ENCODE measurements around the gene CPVL. TPM values are rescaled to one million over a fixed set of nuclear protein-coding genes. Genes with fewer than 3 reads are reported as not detected.

The CPVL gene
- total RNA-seq, 1 donor from 2014 or later: 22.2 TPM

DNA sequence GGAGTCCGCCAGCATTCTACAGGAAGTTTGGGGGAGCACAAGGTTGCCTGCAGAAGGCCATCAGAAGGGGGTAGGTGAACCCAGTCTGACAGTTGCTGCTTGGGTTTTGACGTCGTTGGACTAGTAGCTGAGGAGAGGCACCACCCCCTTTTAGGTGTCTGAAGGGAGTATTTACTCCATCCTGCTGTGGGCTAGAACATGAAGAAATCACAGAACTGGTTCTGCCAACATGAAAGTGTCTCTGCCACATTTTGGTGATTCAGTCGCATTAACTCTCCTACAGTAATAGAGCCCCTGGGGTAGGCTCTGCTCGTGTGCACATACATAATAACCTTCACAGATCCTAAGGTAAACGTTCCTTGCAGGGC lies 187.4 kb downstream of the CPVL start:
- Histone ChIP-seq H3K36me3 (ENCODE audit: insufficient read depth, low read length) (no peaks in the 10 kb centered on the region), H3K27me3 (ENCODE audit: insufficient read depth, low read length) (peaks cover 28% of the 10 kb centered on the region), H3K4me1 (ENCODE audit: insufficient read depth, low read length) (peaks cover 15% of the 10 kb centered on the region), H3K79me2 (ENCODE audit: insufficient read depth, low read length) (no peaks in the 10 kb centered on the region), H3K27ac (ENCODE audit: low read depth, low read length) (no peak overlapping the region), H3K9me3 (ENCODE audit: insufficient read depth, low read depth, low read length) (no peaks in the 10 kb centered on the region), H3K4me2 (ENCODE audit: low read length) (peak overlapping the region; percentile 84), H4K20me1 (ENCODE audit: insufficient read depth, low read length) (no peaks in the 10 kb centered on the region), H3K9ac (ENCODE audit: low read length) (no peak overlapping the region), H3K4me3 (ENCODE audit: insufficient read depth, low read depth, low read length) (no peak overlapping the region), H2AFZ (ENCODE audit: low read depth, low read length) (peak overlapping the region; percentile 74)
- TF ChIP-seq, protein P1, sequence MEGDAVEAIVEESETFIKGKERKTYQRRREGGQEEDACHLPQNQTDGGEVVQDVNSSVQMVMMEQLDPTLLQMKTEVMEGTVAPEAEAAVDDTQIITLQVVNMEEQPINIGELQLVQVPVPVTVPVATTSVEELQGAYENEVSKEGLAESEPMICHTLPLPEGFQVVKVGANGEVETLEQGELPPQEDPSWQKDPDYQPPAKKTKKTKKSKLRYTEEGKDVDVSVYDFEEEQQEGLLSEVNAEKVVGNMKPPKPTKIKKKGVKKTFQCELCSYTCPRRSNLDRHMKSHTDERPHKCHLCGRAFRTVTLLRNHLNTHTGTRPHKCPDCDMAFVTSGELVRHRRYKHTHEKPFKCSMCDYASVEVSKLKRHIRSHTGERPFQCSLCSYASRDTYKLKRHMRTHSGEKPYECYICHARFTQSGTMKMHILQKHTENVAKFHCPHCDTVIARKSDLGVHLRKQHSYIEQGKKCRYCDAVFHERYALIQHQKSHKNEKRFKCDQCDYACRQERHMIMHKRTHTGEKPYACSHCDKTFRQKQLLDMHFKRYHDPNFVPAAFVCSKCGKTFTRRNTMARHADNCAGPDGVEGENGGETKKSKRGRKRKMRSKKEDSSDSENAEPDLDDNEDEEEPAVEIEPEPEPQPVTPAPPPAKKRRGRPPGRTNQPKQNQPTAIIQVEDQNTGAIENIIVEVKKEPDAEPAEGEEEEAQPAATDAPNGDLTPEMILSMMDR (IDR thresholded peaks at IDR 0.05; ENCODE audit: insufficient read depth, low read depth, low read length): no peak
- TF ChIP-seq EZH2 (IDR thresholded peaks at IDR 0.05; ENCODE audit: insufficient read depth, low read length): no peak
- Mint-ChIP-seq H3K9me3 (ENCODE audit: unreplicated experiment) (peaks cover 7% of the 10 kb centered on the region), H3K27me3 (ENCODE audit: low read depth, unreplicated experiment) (peaks cover 42% of the 10 kb centered on the region), H3K4me1 (ENCODE audit: low read depth, unreplicated experiment) (no peaks in the 10 kb centered on the region), H3K27ac (ENCODE audit: unreplicated experiment) (peak overlapping the region; percentile 18), H3K36me3 (ENCODE audit: low read depth, unreplicated experiment) (no peaks in the 10 kb centered on the region), H3K4me3 (ENCODE audit: unreplicated experiment) (no peak overlapping the region)
- FAIRE-seq: no peak
- no peak for DNase-seq (ENCODE audit: low read depth)

DNA sequence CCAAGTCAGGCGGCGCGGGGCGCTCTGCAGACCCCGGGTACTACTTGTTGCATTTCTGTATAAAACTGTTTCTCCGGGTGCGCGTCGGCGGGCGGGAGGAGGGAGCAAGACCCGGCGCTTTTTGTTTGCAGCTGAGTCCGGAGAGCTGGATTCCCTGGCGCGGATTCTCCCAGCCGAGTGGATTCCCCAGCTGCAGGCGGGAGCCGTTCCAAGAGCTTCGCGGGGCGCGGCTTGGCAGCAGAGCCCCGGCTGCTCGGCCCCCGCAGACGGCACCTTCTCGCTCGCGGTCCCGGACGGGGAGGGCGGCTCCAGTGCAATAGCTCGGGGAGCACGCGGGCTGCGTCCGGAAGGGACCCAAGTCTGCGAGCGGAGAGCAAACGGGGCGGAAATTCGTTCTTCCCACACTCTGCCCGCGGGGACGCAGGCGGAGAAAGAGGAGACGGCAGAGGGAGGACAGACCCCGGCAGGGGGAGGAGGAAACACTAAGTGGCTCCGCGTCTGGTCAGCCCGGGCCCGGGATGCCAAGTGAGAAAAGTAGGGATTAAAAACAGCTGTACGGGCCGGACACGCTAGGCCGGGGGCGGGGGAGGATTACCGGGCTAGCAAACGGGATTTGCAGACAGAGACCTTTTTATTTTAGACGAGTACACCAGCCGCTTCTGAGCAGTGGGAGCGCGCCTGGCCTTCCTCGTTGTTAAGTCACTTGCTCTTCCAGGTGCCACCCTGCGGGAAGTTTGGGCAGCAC lies 187.9 kb downstream of the CPVL start, which contains the start of gene TRIL:
Gene TRIL, minus strand, starts transcription at position 96 of the 745 bp plus-strand sequence. CDS start 284 bp downstream, outside the sequence.
- H3K9me3 ChIP-seq (ENCODE audit: insufficient read depth, low read depth, low read length): no peaks in the 10 kb centered on the region
- Mint-ChIP-seq H3K27ac (ENCODE audit: unreplicated experiment) (peak within 1 kb of the TSS; percentile 47), H3K4me3 (ENCODE audit: unreplicated experiment) (peak within 1 kb of the TSS; percentile 57), H3K36me3 (ENCODE audit: low read depth, unreplicated experiment) (no peaks in the 10 kb centered on the region), H3K9me3 (ENCODE audit: unreplicated experiment) (peaks cover 6% of the 10 kb centered on the region), H3K4me1 (ENCODE audit: low read depth, unreplicated experiment) (peaks cover under 1% of the 10 kb centered on the region), H3K27me3 (ENCODE audit: low read depth, unreplicated experiment) (peaks cover 42% of the 10 kb centered on the region)
- H3K36me3 ChIP-seq (ENCODE audit: insufficient read depth, low read length): no peaks in the 10 kb centered on the region
- peaks cover 20% of the 10 kb centered on the region for H3K4me1 ChIP-seq (ENCODE audit: insufficient read depth, low read length)
- H3K9ac ChIP-seq (ENCODE audit: low read length): no peak within 1 kb of the TSS
- no peak within 1 kb of the TSS for H3K27ac ChIP-seq (ENCODE audit: low read depth, low read length)
- H3K79me2 ChIP-seq (ENCODE audit: insufficient read depth, low read length): no peaks in the 10 kb centered on the region
- peak within 1 kb of the TSS; percentile 43 for H3K4me3 ChIP-seq (ENCODE audit: insufficient read depth, low read depth, low read length)
- H3K27me3 ChIP-seq (ENCODE audit: insufficient read depth, low read length): peaks cover 31% of the 10 kb centered on the region
- FAIRE-seq: no peak
- no peaks in the 10 kb centered on the region for H4K20me1 ChIP-seq (ENCODE audit: insufficient read depth, low read length)
- DNase-seq (ENCODE audit: low read depth): peak; percentile 76
- peak within 1 kb of the TSS; percentile 84 for H3K4me2 ChIP-seq (ENCODE audit: low read length)
- no peak for TF ChIP-seq EZH2 (IDR thresholded peaks at IDR 0.05; ENCODE audit: insufficient read depth, low read length)
- TF ChIP-seq, protein P1 (IDR thresholded peaks at IDR 0.05; ENCODE audit: insufficient read depth, low read depth, low read length): no peak
- H2AFZ ChIP-seq (ENCODE audit: low read depth, low read length): peak within 1 kb of the TSS; percentile 74

DNA sequence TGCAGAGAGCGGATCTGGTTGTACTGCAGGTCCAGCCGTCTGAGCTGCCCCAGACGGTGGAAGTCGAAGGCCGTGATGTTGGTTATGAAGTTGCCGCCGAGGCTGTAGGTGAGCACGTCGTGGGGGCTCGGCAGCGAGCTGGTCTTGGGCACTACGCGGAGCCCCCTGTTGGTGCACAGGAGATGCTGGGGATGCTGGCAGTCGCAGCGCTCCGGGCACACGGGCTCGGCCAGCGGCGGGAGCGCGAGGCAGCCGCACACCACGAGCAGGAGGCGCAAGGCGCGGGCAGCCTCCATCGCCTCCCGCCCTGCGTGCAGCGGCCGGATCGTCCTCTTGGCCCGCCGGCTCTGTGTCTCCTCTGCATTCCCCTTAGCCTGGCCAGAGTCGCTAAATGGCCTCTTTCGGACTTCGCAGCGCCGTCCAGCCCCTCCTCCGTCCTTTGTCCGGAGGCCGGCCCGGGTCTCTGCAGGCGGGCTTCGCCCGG lies 188.5 kb downstream of the CPVL start:
- no peak overlapping the region for H3K27ac ChIP-seq (ENCODE audit: low read depth, low read length)
- no peaks in the 10 kb centered on the region for H4K20me1 ChIP-seq (ENCODE audit: insufficient read depth, low read length)
- H3K4me3 Mint-ChIP-seq (ENCODE audit: unreplicated experiment): peak overlapping the region; percentile 57
- H3K4me3 ChIP-seq (ENCODE audit: insufficient read depth, low read depth, low read length): peak overlapping the region; percentile 43
- peaks cover 43% of the 10 kb centered on the region for H3K27me3 Mint-ChIP-seq (ENCODE audit: low read depth, unreplicated experiment)
- H3K36me3 ChIP-seq (ENCODE audit: insufficient read depth, low read length): no peaks in the 10 kb centered on the region
- no peak overlapping the region for H3K9ac ChIP-seq (ENCODE audit: low read length)
- H3K4me1 ChIP-seq (ENCODE audit: insufficient read depth, low read length): peaks cover 23% of the 10 kb centered on the region
- peaks cover 31% of the 10 kb centered on the region for H3K27me3 ChIP-seq (ENCODE audit: insufficient read depth, low read length)
- no peaks in the 10 kb centered on the region for H3K9me3 ChIP-seq (ENCODE audit: insufficient read depth, low read depth, low read length)
- H3K36me3 Mint-ChIP-seq (ENCODE audit: low read depth, unreplicated experiment): no peaks in the 10 kb centered on the region
- H3K79me2 ChIP-seq (ENCODE audit: insufficient read depth, low read length): no peaks in the 10 kb centered on the region
- H3K9me3 Mint-ChIP-seq (ENCODE audit: unreplicated experiment): peaks cover 6% of the 10 kb centered on the region
- peak; percentile 48 for TF ChIP-seq EZH2 (IDR thresholded peaks at IDR 0.05; ENCODE audit: insufficient read depth, low read length)
- TF ChIP-seq, protein P1 (IDR thresholded peaks at IDR 0.05; ENCODE audit: insufficient read depth, low read depth, low read length): no peak
- FAIRE-seq (no peak), DNase-seq (ENCODE audit: low read depth) (no peak)
- H3K4me2 ChIP-seq (ENCODE audit: low read length): peak overlapping the region; percentile 84
- H3K4me1 Mint-ChIP-seq (ENCODE audit: low read depth, unreplicated experiment): peaks cover 6% of the 10 kb centered on the region
- H2AFZ ChIP-seq (ENCODE audit: low read depth, low read length): peak overlapping the region; percentile 74
- peak overlapping the region; percentile 47 for H3K27ac Mint-ChIP-seq (ENCODE audit: unreplicated experiment)
